Islet of Langerhans (tissue), 1 donor: ENCODE measurements around the gene BACH2.
"Not testable (repeated sequence)": the region's sequence is repeated elsewhere in the genome, so short reads cannot be mapped to it uniquely, and the experiment has no call there.

ENCODE experiments used
- FAIRE-seq: peaks from one replicate; lab custom pipeline; 2011; peaks lifted over from hg19 to GRCh38; lab: Jason Lieb, UNC

Gene BACH2

GRCh38 chr6:90180526-90180925 is 116.1 kb downstream of the BACH2 start:
- no peak for FAIRE-seq

GRCh38 chr6:90179190-90180169 is 117.2 kb downstream of the BACH2 start:
- FAIRE-seq: no peak

GRCh38 chr6:90178384-90178855 is 118.2 kb downstream of the BACH2 start:
- FAIRE-seq: no peak

GRCh38 chr6:90177544-90178383 is 118.9 kb downstream of the BACH2 start:
- FAIRE-seq: no peak

- FAIRE-seq: no peak
These were observed 120.8 kb downstream of the BACH2 start for GRCh38 chr6:90175627-90176538.

- FAIRE-seq: peak; percentile 88
These were observed 123.2 kb downstream of the BACH2 start for GRCh38 chr6:90173262-90173925.

- FAIRE-seq: no peak
These were observed 126.0 kb downstream of the BACH2 start for GRCh38 chr6:90170601-90171000.

GRCh38 chr6:90169374-90169773 is 127.3 kb downstream of the BACH2 start:
- FAIRE-seq: no peak

GRCh38 chr6:90168693-90169131 is 127.9 kb downstream of the BACH2 start:
- no peak for FAIRE-seq

- FAIRE-seq: no peak
These were observed 128.9 kb downstream of the BACH2 start for GRCh38 chr6:90167514-90168379.

- FAIRE-seq: not testable (repeated sequence)
These were observed 130.3 kb downstream of the BACH2 start for GRCh38 chr6:90166155-90166924.

GRCh38 chr6:90162648-90163387 is 133.8 kb downstream of the BACH2 start:
- FAIRE-seq: no peak

- no peak for FAIRE-seq
These were observed 136.6 kb downstream of the BACH2 start for GRCh38 chr6:90160013-90160412.

- FAIRE-seq: peak; percentile 85
These were observed 137.2 kb downstream of the BACH2 start for GRCh38 chr6:90159452-90159851.

- peak; percentile 85 for FAIRE-seq
These were observed 137.7 kb downstream of the BACH2 start for GRCh38 chr6:90158936-90159335.

GRCh38 chr6:90157441-90157840 is 139.2 kb downstream of the BACH2 start:
- FAIRE-seq: no peak

GRCh38 chr6:90156861-90157260 is 139.8 kb downstream of the BACH2 start:
- FAIRE-seq: no peak

- no peak for FAIRE-seq
These were observed 141.7 kb downstream of the BACH2 start for GRCh38 chr6:90154755-90155470.
